CD14-positive monocyte (primary cell): Measurements from ENCODE around the gene GOLIM4. TPM values are rescaled to one million over a fixed set of nuclear protein-coding genes. Genes with fewer than 3 reads are reported as not detected.

Experiments used
- DNase-seq, 3 donors: peaks; one replicate each; pipeline ENCODE4 v3.0.0-alpha.2; 2011 to 2022
- H2AFZ ChIP-seq: 2 replicates; pipeline ENCODE4 v1.6.0; 2012; ENCODE audit warnings: mild to moderate bottlenecking, low read depth, low read length, inconsistent platforms; ENCODE audit not compliant: insufficient read depth, poor library complexity, severe bottlenecking
- H3K27ac ChIP-seq, 2 donors: 1 replicate in 1 of 2; 2 replicates in 1 of 2; pipeline ENCODE4 v1.5.1; 2012 to 2013; ENCODE audit warnings: low read length in 2 of 2, control low read depth in 1 of 2, inconsistent platforms in 1 of 2, low read depth in 1 of 2, mild to moderate bottlenecking in 1 of 2
- H3K27me3 ChIP-seq, 2 donors: one replicate each; pipeline versions ENCODE4 v1.6.0 to v1.6.1; 2011 to 2013; ENCODE audit warnings: low read length in 2 of 2; ENCODE audit not compliant: control insufficient read depth in 2 of 2, insufficient read depth in 2 of 2
- H3K36me3 ChIP-seq, 2 donors: replicated peaks in 1 of 2; 1 replicate in 1 of 2; 2 replicates in 1 of 2; pipeline versions ENCODE4 v1.5.1 to v1.6.1; 2012 to 2013; ENCODE audit warnings: low read length in 2 of 2, control low read depth in 1 of 2, inconsistent platforms in 1 of 2, mild to moderate bottlenecking in 1 of 2; ENCODE audit not compliant: insufficient read depth in 2 of 2, control insufficient read depth in 1 of 2
- H3K4me1 ChIP-seq, 2 donors: 1 replicate in 1 of 2; 2 replicates in 1 of 2; pipeline versions ENCODE4 v1.5.1 to v1.6.1; 2012 to 2013; ENCODE audit warnings: low read length in 2 of 2, control low read depth in 1 of 2, inconsistent platforms in 1 of 2, mild to moderate bottlenecking in 1 of 2, moderate library complexity in 1 of 2; ENCODE audit not compliant: insufficient read depth in 2 of 2, control insufficient read depth in 1 of 2
- H3K4me2 ChIP-seq: replicated peaks from 2 replicates; pipeline ENCODE3; 2012; ENCODE audit warnings: low read length, moderate library complexity, mild to moderate bottlenecking; ENCODE audit not compliant: poor library complexity, severe bottlenecking; ENCODE audit errors: extremely low read depth
- H3K4me3 ChIP-seq, 3 experiments: fragments of 200-600 bp in 1 of 3; sonication (generic) in 1 of 3; replicated peaks in 1 of 3; 1 replicate in 2 of 3; 2 replicates in 1 of 3; pipeline ENCODE4 v1.5.1; 2011 to 2013; ENCODE audit warnings: low read length in 3 of 3, mild to moderate bottlenecking in 3 of 3, control low read depth in 2 of 3, low read depth in 2 of 3, inconsistent platforms in 1 of 3, moderate library complexity in 1 of 3
- H3K79me2 ChIP-seq: 2 replicates; pipeline ENCODE4 v1.6.0; 2012; ENCODE audit warnings: mild to moderate bottlenecking, control low read depth, inconsistent platforms, low read length, moderate library complexity; ENCODE audit not compliant: insufficient read depth
- H3K9ac ChIP-seq: 2 replicates; pipeline ENCODE4 v1.6.0; 2017; ENCODE audit warnings: low read length, mild to moderate bottlenecking; ENCODE audit not compliant: insufficient read depth, poor library complexity, severe bottlenecking
- H3K9me3 ChIP-seq, 2 donors: replicated peaks in 1 of 2; 1 replicate in 1 of 2; 2 replicates in 1 of 2; pipeline versions ENCODE4 v1.5.1 to v1.6.1; 2012 to 2013; ENCODE audit warnings: low read length in 2 of 2, control low read depth in 1 of 2; ENCODE audit not compliant: control insufficient read depth in 1 of 2, insufficient read depth in 1 of 2
- H4K20me1 ChIP-seq: 2 replicates; pipeline ENCODE4 v1.6.0; 2012; ENCODE audit warnings: mild to moderate bottlenecking, low read length, control low read depth, moderate library complexity; ENCODE audit not compliant: insufficient read depth
- H3K27ac Mint-ChIP-seq, 7 donors: one replicate each; pipeline ENCODE4 v1.8.0; 2020; ENCODE audit warnings: mild to moderate bottlenecking in 7 of 7, mixed read lengths in 7 of 7, moderate library complexity in 6 of 7, inconsistent platforms in 2 of 7
- H3K27me3 Mint-ChIP-seq, 3 donors: one replicate each; pipeline ENCODE4 v1.8.0; 2021 to 2022; ENCODE audit warnings: low read depth in 3 of 3, mild to moderate bottlenecking in 3 of 3, mixed read lengths in 3 of 3, moderate library complexity in 3 of 3, inconsistent platforms in 1 of 3
- H3K36me3 Mint-ChIP-seq, 2 donors: one replicate each; pipeline ENCODE4 v1.8.0; 2020; ENCODE audit warnings: mixed read lengths in 2 of 2, inconsistent platforms in 1 of 2, mild to moderate bottlenecking in 1 of 2
- H3K4me1 Mint-ChIP-seq: one replicate; pipeline ENCODE4 v1.8.0; 2020; ENCODE audit warnings: mild to moderate bottlenecking, mixed read lengths
- H3K4me3 Mint-ChIP-seq, 2 donors: one replicate each; pipeline ENCODE4 v1.8.0; 2020; ENCODE audit warnings: mild to moderate bottlenecking in 2 of 2, mixed read lengths in 2 of 2, moderate library complexity in 1 of 2
- H3K9me3 Mint-ChIP-seq, 7 donors: one replicate each; pipeline ENCODE4 v1.8.0; 2020 to 2022; ENCODE audit warnings: mixed read lengths in 7 of 7, mild to moderate bottlenecking in 6 of 7, moderate library complexity in 6 of 7, inconsistent platforms in 2 of 7
- WGBS: methylation state at CpG from one replicate; pipeline ENCODE4 v1.1.5; 2013; ENCODE audit warnings: missing lambda C conversion rate; ENCODE audit not compliant: insufficient coverage; 5-methylcytosine and 5-hydroxymethylcytosine counted together
- intact Hi-C, 2 donors: fragments of 100-400 bp; cut with micrococcal nuclease; formaldehyde crosslinking; loops; one replicate each; pipeline versions ENCODE4 v1.15.0 to v1.15.1; 2023
- polyA plus RNA-seq, 3 donors: library from polyadenylated mRNA; depleted of rRNA in 1 of 3; unstranded in 2 of 3; stranded (reverse) in 1 of 3; fragments of 300-500 nt in 2 of 3; fragments of >200 nt in 1 of 3; fragmentation: Illumina TruSeq in 2 of 3; gene quantifications; 1 replicate in 2 of 3; 2 replicates in 1 of 3; pipeline ENCODE4 v1.2.3, GENCODE V29; 2012 to 2021
- TF ChIP-seq, protein P1 (sequence below): fragments of 200-600 bp; IDR thresholded peaks from one replicate; pipeline ENCODE4 v1.8.0; 2022; ENCODE audit warnings: antibody characterized with exemption, mild to moderate bottlenecking

GOLIM4 gene
- polyA plus RNA-seq, 3 donors = 3.5 to 6.4 (median 5.8) TPM

DNA sequence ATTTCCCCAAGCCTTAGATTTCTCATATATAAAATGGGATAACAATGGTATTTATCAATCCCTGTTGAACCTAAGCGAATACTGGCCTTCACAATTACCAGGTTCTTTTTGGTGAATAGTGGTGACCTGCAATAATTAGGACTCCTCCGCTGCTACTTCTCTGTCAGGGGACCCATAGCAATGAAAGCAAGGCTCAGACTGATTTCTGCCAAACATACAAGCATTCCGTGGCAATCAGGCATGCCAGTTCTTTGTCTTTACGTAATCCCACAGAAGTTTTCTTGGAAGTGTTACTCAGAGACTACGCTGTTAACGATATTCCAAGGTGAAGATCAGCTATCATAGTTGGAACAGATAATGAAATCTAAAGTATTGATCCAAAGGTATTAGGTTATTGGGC lies 105.7 kb downstream of the GOLIM4 start:
- TF ChIP-seq, protein P1, sequence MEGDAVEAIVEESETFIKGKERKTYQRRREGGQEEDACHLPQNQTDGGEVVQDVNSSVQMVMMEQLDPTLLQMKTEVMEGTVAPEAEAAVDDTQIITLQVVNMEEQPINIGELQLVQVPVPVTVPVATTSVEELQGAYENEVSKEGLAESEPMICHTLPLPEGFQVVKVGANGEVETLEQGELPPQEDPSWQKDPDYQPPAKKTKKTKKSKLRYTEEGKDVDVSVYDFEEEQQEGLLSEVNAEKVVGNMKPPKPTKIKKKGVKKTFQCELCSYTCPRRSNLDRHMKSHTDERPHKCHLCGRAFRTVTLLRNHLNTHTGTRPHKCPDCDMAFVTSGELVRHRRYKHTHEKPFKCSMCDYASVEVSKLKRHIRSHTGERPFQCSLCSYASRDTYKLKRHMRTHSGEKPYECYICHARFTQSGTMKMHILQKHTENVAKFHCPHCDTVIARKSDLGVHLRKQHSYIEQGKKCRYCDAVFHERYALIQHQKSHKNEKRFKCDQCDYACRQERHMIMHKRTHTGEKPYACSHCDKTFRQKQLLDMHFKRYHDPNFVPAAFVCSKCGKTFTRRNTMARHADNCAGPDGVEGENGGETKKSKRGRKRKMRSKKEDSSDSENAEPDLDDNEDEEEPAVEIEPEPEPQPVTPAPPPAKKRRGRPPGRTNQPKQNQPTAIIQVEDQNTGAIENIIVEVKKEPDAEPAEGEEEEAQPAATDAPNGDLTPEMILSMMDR = no peak
- intact Hi-C loops = no loop called here
- Histone ChIP-seq H3K4me1 (no peaks in the 10 kb centered on the region), H3K27me3 (no peaks in the 10 kb centered on the region), H4K20me1 (no peaks in the 10 kb centered on the region), H3K27ac (no peak overlapping the region), H3K4me2 (no peak overlapping the region), H3K4me3 (no peak overlapping the region), H3K9me3 (no peaks in the 10 kb centered on the region), H3K9ac (no peak overlapping the region), H2AFZ (no peak overlapping the region), H3K79me2 (no peaks in the 10 kb centered on the region), H3K36me3 (no peaks in the 10 kb centered on the region)
- WGBS = 92% methylated on average over 2 of the region's 6 CpGs
- DNase-seq = no peak
- Mint-ChIP-seq H3K4me1 (no peaks in the 10 kb centered on the region), H3K9me3 (peaks cover 0 to 3% (median 0%) of the 10 kb centered on the region in 7 donors), H3K36me3 (no peaks in the 10 kb centered on the region), H3K27ac (no peak overlapping the region), H3K27me3 (peaks cover 0 to 3% (median 0%) of the 10 kb centered on the region in 3 donors), H3K4me3 (no peak overlapping the region)

DNA sequence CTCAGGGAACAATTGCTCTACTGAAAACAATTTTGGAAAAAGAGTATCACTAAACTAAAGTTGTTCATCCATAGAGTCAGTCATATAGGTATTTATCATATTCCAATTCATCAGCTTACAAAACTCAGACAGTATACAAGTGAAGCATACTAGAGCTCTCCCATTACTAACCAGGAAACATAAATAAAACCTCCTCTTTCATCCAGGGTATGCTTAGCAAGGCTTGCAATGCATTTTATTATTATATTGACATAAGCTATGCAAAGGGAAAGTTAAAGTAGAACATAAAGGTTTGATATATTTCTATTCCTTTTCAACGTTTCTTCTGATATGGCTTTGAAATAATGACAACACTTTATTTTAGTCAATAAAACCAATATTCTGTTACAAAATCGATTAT lies 106.7 kb downstream of the GOLIM4 start:
- Histone ChIP-seq H3K9me3 (no peaks in the 10 kb centered on the region), H3K36me3 (no peaks in the 10 kb centered on the region), H3K27me3 (no peaks in the 10 kb centered on the region), H3K9ac (no peak overlapping the region), H3K4me2 (no peak overlapping the region), H3K4me1 (no peaks in the 10 kb centered on the region), H2AFZ (no peak overlapping the region), H3K4me3 (no peak overlapping the region), H4K20me1 (no peaks in the 10 kb centered on the region), H3K27ac (no peak overlapping the region), H3K79me2 (no peaks in the 10 kb centered on the region)
- WGBS = no CpG with 5 or more reads among the region's 2 CpGs
- no peak overlapping the region for H3K27ac Mint-ChIP-seq
- TF ChIP-seq, protein P1 = no peak
- no peak for DNase-seq
- H3K9me3 Mint-ChIP-seq = peaks cover 0 to 3% (median 0%) of the 10 kb centered on the region in 7 donors
- peaks cover 0 to 2% (median 0%) of the 10 kb centered on the region in 3 donors for H3K27me3 Mint-ChIP-seq
- H3K4me3 Mint-ChIP-seq = no peak overlapping the region
- intact Hi-C loops = no loop called here
- H3K4me1 Mint-ChIP-seq = no peaks in the 10 kb centered on the region
- no peaks in the 10 kb centered on the region for H3K36me3 Mint-ChIP-seq
